ENCODE data around the gene GAPT. TPM values are rescaled to one million over a fixed set of nuclear protein-coding genes. Genes with fewer than 3 reads are reported as not detected.

GAPT gene
- total RNA-seq, 1 donor from 2014 or later: not detected

DNA sequence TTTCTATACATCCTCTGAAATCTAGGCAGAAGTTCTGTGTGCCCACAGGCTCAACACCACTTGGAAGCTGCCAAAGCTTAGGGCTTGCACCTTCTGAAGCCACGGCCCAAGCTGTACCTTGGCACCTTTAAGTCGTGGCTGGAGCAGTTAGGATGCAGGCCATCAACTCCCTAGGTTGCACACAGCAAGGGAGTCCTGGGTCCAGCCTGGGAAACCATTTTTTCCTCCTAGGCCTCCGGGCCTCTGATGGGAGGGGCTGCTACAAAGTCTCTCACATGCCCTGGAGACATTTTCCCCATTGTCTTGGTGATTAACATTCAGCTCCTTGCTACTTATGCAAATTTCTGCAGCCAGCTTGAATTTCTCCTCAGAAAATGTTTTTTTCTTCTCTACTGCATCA, 15.8 kb upstream of the GAPT start:
- H3K4me1 Mint-ChIP-seq (ENCODE audit: low read depth): no peaks in the 10 kb centered on the region
- H3K27me3 Mint-ChIP-seq (ENCODE audit: insufficient read depth): peaks cover 4% of the 10 kb centered on the region
- no peaks in the 10 kb centered on the region for H3K36me3 Mint-ChIP-seq (ENCODE audit: low read depth)
- H3K27ac Mint-ChIP-seq: no peak overlapping the region
- intact Hi-C loops (cut with micrococcal nuclease): no loop called here
- peaks cover 5% of the 10 kb centered on the region for H3K9me3 Mint-ChIP-seq
- H3K4me3 Mint-ChIP-seq: no peak overlapping the region
- DNase-seq (ENCODE audit: low spot score): no peak

DNA sequence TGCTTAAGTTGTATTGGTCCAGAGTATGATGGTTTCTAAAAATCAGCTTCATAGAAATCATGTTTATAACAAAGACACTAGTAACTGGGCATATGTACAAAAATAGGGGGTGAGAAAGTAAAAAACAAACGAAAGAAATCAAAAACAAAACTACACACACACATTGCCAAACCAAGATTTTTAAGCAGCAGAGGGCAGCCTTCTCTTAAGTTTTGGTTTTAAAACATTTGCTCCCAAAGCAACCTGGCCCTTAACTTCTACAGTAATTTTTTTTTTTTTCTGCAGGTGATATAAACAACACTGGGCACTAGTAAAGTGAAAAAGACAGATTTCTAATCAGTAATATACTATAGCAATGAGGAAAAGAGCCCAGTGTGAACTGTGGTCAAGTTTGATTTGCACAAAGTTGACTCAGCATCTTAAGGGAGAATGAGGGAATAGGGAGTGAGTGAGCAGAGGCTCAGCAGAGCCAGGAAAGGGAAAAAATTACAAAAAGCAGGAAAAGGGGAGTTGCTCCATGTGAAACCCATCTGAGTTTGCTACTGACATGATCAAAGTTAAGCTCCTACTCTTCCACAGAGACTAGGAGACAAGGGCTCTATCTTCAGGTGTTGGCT, 13.4 kb upstream of the GAPT start:
- Mint-ChIP-seq H3K36me3 (ENCODE audit: low read depth) (no peaks in the 10 kb centered on the region), H3K4me1 (ENCODE audit: low read depth) (no peaks in the 10 kb centered on the region), H3K4me3 (no peak overlapping the region), H3K9me3 (peaks cover 5% of the 10 kb centered on the region), H3K27me3 (ENCODE audit: insufficient read depth) (no peaks in the 10 kb centered on the region), H3K27ac (no peak overlapping the region)
- no peak for DNase-seq (ENCODE audit: low spot score)
- intact Hi-C loops (cut with micrococcal nuclease): loop anchor here (1.0 kb wide), 1 partner anchor 372 kb away; no protein-coding TSS in a partner anchor

DNA sequence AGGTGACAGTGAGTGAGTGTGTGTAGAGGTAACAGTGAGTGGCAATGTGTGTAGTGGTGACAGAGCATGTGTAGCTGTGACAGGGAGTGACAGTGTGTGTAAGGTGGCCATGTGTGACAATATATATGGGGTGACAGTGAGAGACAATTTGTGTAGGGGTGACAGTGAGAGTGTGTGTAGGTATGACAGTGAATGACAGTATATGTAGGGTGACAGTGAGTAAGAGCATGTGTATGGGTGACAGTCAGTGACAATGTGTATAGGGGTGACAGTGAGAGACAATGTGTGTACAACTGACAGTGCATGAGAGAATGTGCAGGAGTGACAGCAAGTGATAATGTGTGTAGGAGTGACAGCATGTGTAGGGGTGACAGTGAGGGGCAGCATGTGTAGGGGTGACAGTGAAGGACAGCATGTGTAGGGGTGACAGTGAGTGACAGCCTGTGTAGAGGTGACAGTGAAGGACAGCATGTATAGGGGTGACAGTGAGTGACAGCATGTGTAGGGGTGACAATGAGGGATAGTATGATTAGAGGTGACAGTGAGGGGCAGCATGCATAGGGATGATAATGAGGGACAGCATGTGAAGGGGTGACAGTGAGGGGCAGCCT, 10.1 kb upstream of the GAPT start:
- Mint-ChIP-seq H3K27me3 (ENCODE audit: insufficient read depth) (no peaks in the 10 kb centered on the region), H3K4me3 (no peak overlapping the region), H3K27ac (no peak overlapping the region), H3K9me3 (no peaks in the 10 kb centered on the region), H3K4me1 (ENCODE audit: low read depth) (no peaks in the 10 kb centered on the region), H3K36me3 (ENCODE audit: low read depth) (no peaks in the 10 kb centered on the region)
- DNase-seq (ENCODE audit: low spot score): no peak
- intact Hi-C loops (cut with micrococcal nuclease): no loop called here

DNA sequence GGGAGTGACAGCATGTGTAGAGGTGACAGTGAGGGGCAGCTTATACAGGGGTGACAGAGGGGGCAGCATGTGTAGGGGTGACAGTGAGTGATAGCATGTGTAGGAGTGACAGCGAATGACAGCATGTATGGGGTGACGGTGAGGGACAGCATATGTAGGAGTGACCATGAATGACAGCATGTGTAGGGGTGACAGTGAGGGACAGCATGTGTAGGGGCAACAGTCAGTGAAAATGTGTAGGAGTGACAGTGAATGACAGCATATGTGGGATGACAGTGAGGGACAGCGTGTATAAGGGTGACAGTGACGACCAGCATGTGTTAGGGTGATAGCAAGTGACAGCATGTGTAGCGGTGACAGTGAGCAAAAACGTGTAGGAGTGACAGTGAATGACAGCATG, 9.4 kb upstream of the GAPT start:
- no peak for DNase-seq (ENCODE audit: low spot score)
- Mint-ChIP-seq H3K27ac (no peak overlapping the region), H3K27me3 (ENCODE audit: insufficient read depth) (no peaks in the 10 kb centered on the region), H3K9me3 (no peaks in the 10 kb centered on the region), H3K4me3 (no peak overlapping the region), H3K36me3 (ENCODE audit: low read depth) (no peaks in the 10 kb centered on the region), H3K4me1 (ENCODE audit: low read depth) (no peaks in the 10 kb centered on the region)
- intact Hi-C loops (cut with micrococcal nuclease): no loop called here

DNA sequence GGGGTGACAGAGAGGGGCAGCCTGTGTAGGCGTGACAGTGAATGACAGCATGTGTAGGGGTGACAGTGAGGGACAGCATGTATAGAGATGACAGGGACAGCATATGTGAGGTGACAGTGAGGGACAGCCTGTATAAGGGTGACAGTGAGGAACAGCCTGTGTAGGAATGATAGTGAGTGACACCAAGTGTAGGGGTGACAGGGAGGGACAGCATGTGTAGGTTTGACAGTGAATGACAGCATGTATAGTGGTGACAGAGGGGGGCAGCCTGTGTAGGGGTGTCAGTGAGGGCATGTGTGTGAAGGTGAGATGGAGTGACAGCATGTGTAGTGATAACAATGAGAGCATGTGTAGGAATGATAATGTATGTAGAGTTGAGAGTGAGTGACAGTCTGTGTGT, 8.7 kb upstream of the GAPT start:
- Mint-ChIP-seq H3K27ac (no peak overlapping the region), H3K27me3 (ENCODE audit: insufficient read depth) (no peaks in the 10 kb centered on the region), H3K4me3 (no peak overlapping the region), H3K9me3 (no peaks in the 10 kb centered on the region), H3K36me3 (ENCODE audit: low read depth) (no peaks in the 10 kb centered on the region), H3K4me1 (ENCODE audit: low read depth) (no peaks in the 10 kb centered on the region)
- DNase-seq (ENCODE audit: low spot score): no peak
- intact Hi-C loops (cut with micrococcal nuclease): no loop called here

DNA sequence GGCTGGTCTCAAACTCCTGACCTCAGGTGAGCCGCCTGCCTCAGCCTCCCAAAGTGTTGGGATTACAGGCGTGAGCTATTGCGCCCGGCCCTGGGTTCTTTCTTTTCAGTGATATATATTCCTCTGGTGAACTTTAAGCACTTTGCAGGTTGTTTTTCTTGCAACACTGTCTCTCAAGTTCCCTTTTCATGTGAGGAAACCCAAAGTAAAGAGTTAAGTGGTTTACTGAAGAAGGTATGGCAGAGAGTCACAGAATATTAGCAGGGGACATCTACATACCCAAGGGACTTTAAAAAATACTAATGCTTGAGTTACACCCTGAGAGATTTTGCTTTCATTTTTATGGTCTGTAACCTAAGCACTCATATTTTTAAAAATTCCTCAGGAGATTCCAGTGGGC, 6.7 kb upstream of the GAPT start:
- DNase-seq (ENCODE audit: low spot score): no peak
- no peak overlapping the region for H3K27ac Mint-ChIP-seq
- H3K4me1 Mint-ChIP-seq (ENCODE audit: low read depth): no peaks in the 10 kb centered on the region
- intact Hi-C loops (cut with micrococcal nuclease): no loop called here
- H3K9me3 Mint-ChIP-seq: no peaks in the 10 kb centered on the region
- no peak overlapping the region for H3K4me3 Mint-ChIP-seq
- peaks cover 2% of the 10 kb centered on the region for H3K27me3 Mint-ChIP-seq (ENCODE audit: insufficient read depth)
- no peaks in the 10 kb centered on the region for H3K36me3 Mint-ChIP-seq (ENCODE audit: low read depth)

DNA sequence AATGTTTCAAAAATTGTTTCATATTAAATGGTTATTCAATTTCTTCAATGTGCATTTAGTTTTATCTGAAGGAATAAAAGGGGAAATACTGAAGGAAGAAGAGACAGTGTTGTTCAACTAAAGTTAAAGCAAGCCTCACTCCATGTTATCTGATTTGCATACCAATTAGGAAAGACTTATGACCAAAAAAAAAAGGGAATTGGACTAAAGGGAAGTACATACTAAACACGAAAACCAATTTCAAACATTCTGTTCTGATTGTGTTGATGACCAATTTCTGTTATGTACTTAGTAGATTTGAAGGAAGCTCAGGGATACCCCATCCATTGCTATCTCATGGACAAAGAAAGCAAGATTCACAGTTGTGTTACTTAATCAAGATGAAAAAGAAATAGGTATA, 4.9 kb upstream of the GAPT start:
- H3K9me3 Mint-ChIP-seq: no peaks in the 10 kb centered on the region
- intact Hi-C loops (cut with micrococcal nuclease): no loop called here
- H3K4me3 Mint-ChIP-seq: no peak overlapping the region
- H3K4me1 Mint-ChIP-seq (ENCODE audit: low read depth): no peaks in the 10 kb centered on the region
- no peak overlapping the region for H3K27ac Mint-ChIP-seq
- peaks cover 11% of the 10 kb centered on the region for H3K27me3 Mint-ChIP-seq (ENCODE audit: insufficient read depth)
- no peak for DNase-seq (ENCODE audit: low spot score)
- no peaks in the 10 kb centered on the region for H3K36me3 Mint-ChIP-seq (ENCODE audit: low read depth)

DNA sequence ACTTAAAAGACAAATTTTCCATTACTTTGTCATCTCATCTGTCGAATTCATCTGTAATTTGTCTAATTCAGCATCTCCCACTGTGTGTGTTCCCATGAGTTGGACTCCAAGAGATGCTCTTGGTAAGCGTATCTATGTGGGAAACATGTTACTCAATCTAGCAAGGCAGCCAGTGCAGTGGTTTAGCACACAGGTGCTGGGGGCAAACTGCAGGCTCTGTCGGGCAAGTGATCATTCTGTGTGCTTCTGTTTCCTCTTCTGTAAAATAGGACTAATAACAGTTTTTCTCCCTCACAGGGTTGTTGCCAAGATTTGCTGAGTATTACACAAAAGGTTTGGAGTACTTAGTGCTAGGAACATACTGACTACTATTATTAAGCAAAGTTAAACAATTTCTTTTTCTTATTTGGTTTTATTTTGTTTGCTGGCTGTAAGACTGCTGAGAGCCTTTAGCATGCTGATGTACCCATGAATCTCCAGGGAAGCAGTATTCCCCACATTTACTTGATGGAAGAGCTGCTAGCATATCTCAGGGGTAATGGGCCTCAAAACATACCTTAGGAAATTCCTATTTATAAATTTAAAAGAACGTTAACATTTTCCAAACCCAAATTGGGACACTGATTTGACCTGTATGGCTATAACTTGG, 709 bp upstream of the GAPT start:
- Mint-ChIP-seq H3K4me1 (ENCODE audit: low read depth) (no peaks in the 10 kb centered on the region), H3K36me3 (ENCODE audit: low read depth) (no peaks in the 10 kb centered on the region), H3K4me3 (no peak overlapping the region), H3K9me3 (no peaks in the 10 kb centered on the region), H3K27ac (no peak overlapping the region), H3K27me3 (ENCODE audit: insufficient read depth) (peaks cover 19% of the 10 kb centered on the region)
- intact Hi-C loops (cut with micrococcal nuclease): no loop called here
- no peak for DNase-seq (ENCODE audit: low spot score)

DNA sequence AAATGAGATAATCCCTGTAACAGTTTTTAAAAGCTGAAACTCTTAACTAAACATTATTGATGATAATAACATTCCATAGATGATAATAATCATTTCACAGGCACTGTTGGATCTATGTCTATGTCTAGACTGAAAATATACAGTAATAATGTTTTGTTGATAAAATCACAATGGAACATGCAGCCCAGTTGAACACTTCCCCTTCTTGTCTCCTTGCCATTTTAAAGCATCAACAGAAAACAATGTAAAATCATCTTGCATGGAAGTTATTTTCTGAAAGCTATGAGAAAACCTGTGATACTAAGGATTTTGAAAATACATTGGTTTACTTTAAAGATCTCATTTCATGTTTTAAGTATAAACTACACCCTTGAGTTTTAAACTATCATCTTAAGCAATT, 1.9 kb downstream of the GAPT start:
- no peak for DNase-seq (ENCODE audit: low spot score)
- H3K4me3 Mint-ChIP-seq: no peak overlapping the region
- peaks cover 28% of the 10 kb centered on the region for H3K27me3 Mint-ChIP-seq (ENCODE audit: insufficient read depth)
- intact Hi-C loops (cut with micrococcal nuclease): no loop called here
- no peak overlapping the region for H3K27ac Mint-ChIP-seq
- no peaks in the 10 kb centered on the region for H3K36me3 Mint-ChIP-seq (ENCODE audit: low read depth)
- no peaks in the 10 kb centered on the region for H3K9me3 Mint-ChIP-seq
- no peaks in the 10 kb centered on the region for H3K4me1 Mint-ChIP-seq (ENCODE audit: low read depth)

DNA sequence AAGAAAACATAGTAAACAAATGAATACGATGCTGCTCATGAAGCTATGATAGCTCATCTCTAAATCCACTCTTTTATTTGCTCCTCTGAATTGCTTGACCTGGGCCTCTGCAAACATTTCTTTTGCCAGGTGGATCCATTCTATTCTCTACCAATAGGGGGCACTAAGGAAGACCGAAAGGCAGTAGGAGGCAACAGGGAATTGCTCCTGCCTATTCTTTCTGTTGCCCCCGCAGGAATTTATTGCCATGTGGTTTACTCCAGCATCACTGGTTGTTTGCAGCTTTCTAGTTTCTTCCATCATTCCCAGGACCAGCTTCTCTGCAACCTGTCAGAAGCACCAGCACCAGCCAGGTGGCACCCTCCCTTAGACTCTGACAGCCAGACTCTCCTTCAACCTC, 5.3 kb downstream of the GAPT start:
- H3K9me3 Mint-ChIP-seq: no peaks in the 10 kb centered on the region
- H3K4me1 Mint-ChIP-seq (ENCODE audit: low read depth): peaks cover 9% of the 10 kb centered on the region

DNA sequence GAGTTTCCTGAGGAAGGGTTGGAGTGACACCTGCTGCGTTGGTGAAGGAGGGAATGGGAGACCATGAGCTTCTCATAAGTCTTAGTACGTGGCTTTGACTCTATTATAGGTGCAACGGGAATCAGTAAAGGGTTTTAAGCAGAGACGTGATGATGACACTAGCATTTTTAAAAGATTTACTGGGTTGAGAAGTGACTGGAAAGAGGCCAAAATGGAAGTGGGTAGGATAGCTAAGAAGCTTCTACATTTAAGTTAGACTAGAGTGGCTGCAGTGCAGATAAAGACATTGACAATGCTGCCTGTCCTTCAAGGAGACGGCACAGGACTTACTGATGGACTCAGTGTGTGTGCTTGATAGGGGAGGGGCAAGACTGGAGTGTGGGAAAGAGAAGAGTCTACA, 6.2 kb downstream of the GAPT start:
- Mint-ChIP-seq H3K9me3 (no peaks in the 10 kb centered on the region), H3K4me1 (ENCODE audit: low read depth) (peaks cover 9% of the 10 kb centered on the region), H3K36me3 (ENCODE audit: low read depth) (no peaks in the 10 kb centered on the region), H3K4me3 (no peak overlapping the region), H3K27ac (no peak overlapping the region), H3K27me3 (ENCODE audit: insufficient read depth) (peaks cover 19% of the 10 kb centered on the region)
- intact Hi-C loops (cut with micrococcal nuclease): no loop called here
- DNase-seq (ENCODE audit: low spot score): no peak

More for the DNA sequence above, 5.3 kb downstream of the GAPT start:
- Mint-ChIP-seq H3K27me3 (ENCODE audit: insufficient read depth) (peaks cover 19% of the 10 kb centered on the region), H3K27ac (no peak overlapping the region), H3K36me3 (ENCODE audit: low read depth) (no peaks in the 10 kb centered on the region), H3K4me3 (no peak overlapping the region)
- DNase-seq (ENCODE audit: low spot score): no peak
- intact Hi-C loops (cut with micrococcal nuclease): no loop called here

DNA sequence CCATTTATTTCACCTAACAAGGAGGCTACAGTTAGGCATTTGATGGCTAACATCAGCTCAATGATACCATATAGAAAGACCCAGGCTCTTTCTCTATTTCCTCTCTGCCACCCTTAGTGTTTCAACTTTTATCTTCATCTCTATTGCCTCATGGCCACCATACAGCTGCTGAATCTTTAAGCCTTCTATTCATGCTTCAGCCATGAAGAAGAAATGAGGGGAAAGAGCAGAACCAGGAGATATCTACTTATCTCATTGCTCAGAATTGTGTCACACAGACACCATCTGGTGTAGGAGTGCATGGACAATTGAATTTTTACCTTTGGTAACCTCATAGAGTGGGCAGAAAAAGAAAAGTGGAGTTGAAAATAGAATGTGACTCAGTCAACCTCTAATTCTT, 6.7 kb downstream of the GAPT start:
- no peaks in the 10 kb centered on the region for H3K9me3 Mint-ChIP-seq
- no peak for DNase-seq (ENCODE audit: low spot score)
- H3K27me3 Mint-ChIP-seq (ENCODE audit: insufficient read depth): peaks cover 19% of the 10 kb centered on the region
- no peak overlapping the region for H3K27ac Mint-ChIP-seq
- no peak overlapping the region for H3K4me3 Mint-ChIP-seq
- intact Hi-C loops (cut with micrococcal nuclease): loop anchor here (2.0 kb wide), 1 partner anchor 353 kb away; no protein-coding TSS in a partner anchor
- H3K36me3 Mint-ChIP-seq (ENCODE audit: low read depth): no peaks in the 10 kb centered on the region
- peaks cover 9% of the 10 kb centered on the region for H3K4me1 Mint-ChIP-seq (ENCODE audit: low read depth)

DNA sequence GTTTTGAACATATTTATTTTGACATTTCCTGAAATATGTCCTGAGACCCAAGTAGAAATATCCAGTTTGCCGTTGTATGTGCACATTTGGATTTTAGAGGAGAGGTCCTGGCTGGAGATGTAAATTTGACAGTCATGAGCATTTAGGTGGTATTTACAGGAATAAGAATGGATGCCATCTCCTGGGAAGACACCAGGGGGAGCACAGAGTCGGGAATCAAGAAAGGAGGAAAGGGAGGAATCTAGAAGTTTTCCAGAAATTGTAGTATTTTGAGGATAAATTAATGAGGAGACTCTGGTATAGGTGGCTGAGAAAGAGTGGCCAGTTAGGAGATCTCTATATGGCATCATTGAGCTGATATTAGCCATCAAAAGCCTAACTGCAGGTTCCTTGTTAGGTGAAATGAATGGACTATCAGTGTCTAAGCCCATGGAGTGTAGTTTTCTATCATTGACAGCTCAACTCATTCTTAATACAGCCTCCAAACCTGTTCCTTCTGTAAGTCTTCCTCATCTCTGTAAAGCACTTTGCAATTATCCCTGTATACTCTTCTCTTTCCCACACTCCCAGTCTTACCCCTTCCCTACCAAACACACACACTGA, 7.2 kb downstream of the GAPT start:
- Mint-ChIP-seq H3K4me3 (no peak overlapping the region), H3K4me1 (ENCODE audit: low read depth) (peaks cover 9% of the 10 kb centered on the region), H3K9me3 (no peaks in the 10 kb centered on the region), H3K36me3 (ENCODE audit: low read depth) (no peaks in the 10 kb centered on the region), H3K27ac (no peak overlapping the region), H3K27me3 (ENCODE audit: insufficient read depth) (peaks cover 17% of the 10 kb centered on the region)
- DNase-seq (ENCODE audit: low spot score): no peak
- intact Hi-C loops (cut with micrococcal nuclease): loop anchor here (2.0 kb wide), 1 partner anchor 352 kb away; no protein-coding TSS in a partner anchor
